Epithelial cell of esophagus (primary cell): ENCODE data around the gene ZFP91.

Source experiments
- DNase-seq: peaks from one replicate; pipeline ENCODE4 v3.0.0; 2010; ENCODE audit warnings: low read depth
- H3K4me3 ChIP-seq: 2 replicates; pipeline ENCODE4 v1.5.1; 2011; ENCODE audit warnings: mild to moderate bottlenecking, low read length, control low read depth
- CTCF ChIP-seq: IDR thresholded peaks from 2 replicates; pipeline ENCODE4 v1.5.1; 2011; ENCODE audit warnings: low read depth, mild to moderate bottlenecking, low read length, control low read depth, inconsistent platforms; ENCODE audit not compliant: insufficient read depth; ENCODE audit errors: missing control alignments

The ZFP91 gene, protein sequence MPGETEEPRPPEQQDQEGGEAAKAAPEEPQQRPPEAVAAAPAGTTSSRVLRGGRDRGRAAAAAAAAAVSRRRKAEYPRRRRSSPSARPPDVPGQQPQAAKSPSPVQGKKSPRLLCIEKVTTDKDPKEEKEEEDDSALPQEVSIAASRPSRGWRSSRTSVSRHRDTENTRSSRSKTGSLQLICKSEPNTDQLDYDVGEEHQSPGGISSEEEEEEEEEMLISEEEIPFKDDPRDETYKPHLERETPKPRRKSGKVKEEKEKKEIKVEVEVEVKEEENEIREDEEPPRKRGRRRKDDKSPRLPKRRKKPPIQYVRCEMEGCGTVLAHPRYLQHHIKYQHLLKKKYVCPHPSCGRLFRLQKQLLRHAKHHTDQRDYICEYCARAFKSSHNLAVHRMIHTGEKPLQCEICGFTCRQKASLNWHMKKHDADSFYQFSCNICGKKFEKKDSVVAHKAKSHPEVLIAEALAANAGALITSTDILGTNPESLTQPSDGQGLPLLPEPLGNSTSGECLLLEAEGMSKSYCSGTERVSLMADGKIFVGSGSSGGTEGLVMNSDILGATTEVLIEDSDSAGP

GRCh38 chr11:58578635-58579191 is at the start of gene ZFP91:
ZFP91 (plus strand) TSS chr11:58579063; CDS start chr11:58579282, 219 bp downstream.
- H3K4me3 ChIP-seq = peak within 1 kb of the TSS; percentile 94
- no peak for TF ChIP-seq CTCF
- peak; percentile 98 for DNase-seq

DNA sequence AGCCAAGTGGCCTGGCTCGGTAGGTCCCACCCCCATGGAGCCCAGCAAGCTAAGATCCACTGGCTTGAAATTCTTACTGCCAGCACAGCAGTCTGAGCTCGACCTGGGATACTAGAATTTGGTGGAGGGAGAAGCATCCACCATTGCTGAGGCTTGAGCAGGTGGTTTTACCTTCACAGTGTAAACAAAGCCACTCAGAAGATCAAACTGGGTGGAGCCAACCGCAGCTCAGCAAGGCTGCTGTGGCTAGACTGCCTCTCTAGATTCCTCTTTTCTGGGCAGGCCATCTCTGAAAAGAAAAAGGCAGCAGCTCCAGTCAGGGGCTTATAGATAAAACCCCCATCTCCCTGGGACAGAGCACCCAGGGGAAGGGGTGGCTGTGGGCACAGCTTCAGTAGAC is 48.6 kb upstream of the ZFP91 start:
- no peak for DNase-seq
- TF ChIP-seq CTCF = no peak
- H3K4me3 ChIP-seq = no peak overlapping the region

DNA sequence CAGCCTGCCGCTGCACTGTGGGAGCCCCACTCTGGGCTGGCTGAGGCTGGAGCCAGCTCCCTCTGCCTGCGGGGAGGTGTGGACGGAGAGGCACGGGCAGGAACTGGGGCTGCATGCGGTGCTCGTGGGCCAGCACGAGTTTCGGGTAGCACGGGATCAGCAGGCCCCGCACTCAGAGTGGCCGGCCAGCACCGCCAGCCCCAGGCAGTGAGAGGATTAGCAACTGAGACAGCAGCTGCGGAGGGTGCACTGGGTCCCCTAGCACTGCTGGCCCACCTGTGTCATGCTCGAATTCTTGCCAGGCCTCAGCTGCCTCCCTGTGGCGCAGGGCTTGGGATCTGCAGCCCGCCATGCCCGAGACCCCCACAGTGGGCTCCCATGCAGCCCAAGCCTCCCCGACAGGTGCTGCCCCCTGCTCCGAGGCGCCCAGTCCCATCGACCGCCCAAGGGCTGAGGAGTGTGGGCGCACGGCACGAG is 47.0 kb upstream of the ZFP91 start:
- DNase-seq = no peak
- TF ChIP-seq CTCF = no peak
- no peak overlapping the region for H3K4me3 ChIP-seq

- H3K4me3 ChIP-seq = no peak overlapping the region
- DNase-seq = no peak
- no peak for TF ChIP-seq CTCF
Measured at GRCh38 chr11:58546841-58547240, 32.0 kb upstream of the ZFP91 start.

GRCh38 chr11:58549644-58550043 is 29.2 kb upstream of the ZFP91 start:
- no peak overlapping the region for H3K4me3 ChIP-seq

DNA sequence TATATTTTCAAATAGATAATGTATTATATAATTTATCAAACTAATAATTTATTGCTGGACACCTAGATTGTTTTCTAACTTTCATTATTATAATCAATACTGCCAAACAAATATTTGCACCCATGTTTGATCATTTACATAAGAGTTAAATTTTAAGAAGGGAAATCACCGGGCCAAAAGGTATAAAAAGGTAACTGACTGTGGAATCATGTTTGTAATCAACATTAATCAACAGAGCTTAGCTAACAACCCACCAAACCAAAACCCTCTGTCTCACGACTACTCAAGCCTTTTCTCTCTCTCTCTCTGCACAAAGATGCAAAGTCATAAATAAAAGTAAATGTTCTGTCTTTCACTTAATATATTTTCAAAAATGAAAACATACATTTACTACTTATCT is 18.0 kb upstream of the ZFP91 start:
- TF ChIP-seq CTCF = no peak
- no peak overlapping the region for H3K4me3 ChIP-seq
- no peak for DNase-seq

More at GRCh38 chr11:58549644-58550043, 29.2 kb upstream of the ZFP91 start:
- no peak for DNase-seq
- no peak for TF ChIP-seq CTCF
